Measurements from ENCODE around the gene CPXM2. TPM values are rescaled to one million over a fixed set of nuclear protein-coding genes. Genes with fewer than 3 reads are reported as not detected.

CPXM2 gene
- total RNA-seq, 1 donor from 2014 or later: 0.33 TPM

GRCh38 chr10:123879606-123880257 lies 11.9 kb downstream of the CPXM2 start:
- Mint-ChIP-seq H3K27ac (ENCODE audit: unreplicated experiment) (no peak overlapping the region), H3K9me3 (ENCODE audit: unreplicated experiment) (no peaks in the 10 kb centered on the region), H3K27me3 (ENCODE audit: unreplicated experiment) (no peaks in the 10 kb centered on the region), H3K4me3 (ENCODE audit: unreplicated experiment) (no peak overlapping the region), H3K4me1 (ENCODE audit: unreplicated experiment) (no peaks in the 10 kb centered on the region), H3K36me3 (ENCODE audit: low read depth, unreplicated experiment) (no peaks in the 10 kb centered on the region)
- DNase-seq (ENCODE audit: low spot score): no peak
- no peak for TF ChIP-seq CTCF (IDR thresholded peaks at IDR 0.05; ENCODE audit: unreplicated experiment)

GRCh38 chr10:123878666-123879303 lies 12.8 kb downstream of the CPXM2 start:
- Mint-ChIP-seq H3K9me3 (ENCODE audit: unreplicated experiment) (no peaks in the 10 kb centered on the region), H3K36me3 (ENCODE audit: low read depth, unreplicated experiment) (no peaks in the 10 kb centered on the region), H3K27ac (ENCODE audit: unreplicated experiment) (no peak overlapping the region), H3K27me3 (ENCODE audit: unreplicated experiment) (no peaks in the 10 kb centered on the region), H3K4me3 (ENCODE audit: unreplicated experiment) (no peak overlapping the region), H3K4me1 (ENCODE audit: unreplicated experiment) (no peaks in the 10 kb centered on the region)
- no peak for DNase-seq (ENCODE audit: low spot score)
- no peak for TF ChIP-seq CTCF (IDR thresholded peaks at IDR 0.05; ENCODE audit: unreplicated experiment)

- Mint-ChIP-seq H3K36me3 (ENCODE audit: low read depth, unreplicated experiment) (no peaks in the 10 kb centered on the region), H3K9me3 (ENCODE audit: unreplicated experiment) (no peaks in the 10 kb centered on the region), H3K27ac (ENCODE audit: unreplicated experiment) (no peak overlapping the region)
Measured at GRCh38 chr10:123870260-123870659, 21.3 kb downstream of the CPXM2 start.

GRCh38 chr10:123869020-123869414 lies 22.6 kb downstream of the CPXM2 start:
- Mint-ChIP-seq H3K27me3 (ENCODE audit: unreplicated experiment) (peaks cover 1% of the 10 kb centered on the region), H3K36me3 (ENCODE audit: low read depth, unreplicated experiment) (no peaks in the 10 kb centered on the region), H3K4me3 (ENCODE audit: unreplicated experiment) (no peak overlapping the region), H3K4me1 (ENCODE audit: unreplicated experiment) (no peaks in the 10 kb centered on the region), H3K27ac (ENCODE audit: unreplicated experiment) (no peak overlapping the region), H3K9me3 (ENCODE audit: unreplicated experiment) (no peaks in the 10 kb centered on the region)
- TF ChIP-seq CTCF (IDR thresholded peaks at IDR 0.05; ENCODE audit: unreplicated experiment): no peak
- DNase-seq (ENCODE audit: low spot score): no peak

More at GRCh38 chr10:123870260-123870659, 21.3 kb downstream of the CPXM2 start:
- DNase-seq (ENCODE audit: low spot score): no peak
- H3K4me3 Mint-ChIP-seq (ENCODE audit: unreplicated experiment): no peak overlapping the region
- no peak for TF ChIP-seq CTCF (IDR thresholded peaks at IDR 0.05; ENCODE audit: unreplicated experiment)
- no peaks in the 10 kb centered on the region for H3K4me1 Mint-ChIP-seq (ENCODE audit: unreplicated experiment)
- peaks cover 1% of the 10 kb centered on the region for H3K27me3 Mint-ChIP-seq (ENCODE audit: unreplicated experiment)
